ENCODE data around the gene DNAAF1.

Gene DNAAF1

GRCh38 chr16:84144209-84144858, 774 bp upstream of the DNAAF1 start:
- FAIRE-seq = no peak
- DNase-seq (ENCODE audit: insufficient read length) = peak; percentile 33
- TF ChIP-seq POLR2AphosphoS5 (IDR thresholded peaks at IDR 0.05; ENCODE audit: low read depth, low read length) (no peak), TAF1 (IDR thresholded peaks at IDR 0.05; ENCODE audit: borderline replicate concordance, low read depth, low read length) (no peak)

DNA sequence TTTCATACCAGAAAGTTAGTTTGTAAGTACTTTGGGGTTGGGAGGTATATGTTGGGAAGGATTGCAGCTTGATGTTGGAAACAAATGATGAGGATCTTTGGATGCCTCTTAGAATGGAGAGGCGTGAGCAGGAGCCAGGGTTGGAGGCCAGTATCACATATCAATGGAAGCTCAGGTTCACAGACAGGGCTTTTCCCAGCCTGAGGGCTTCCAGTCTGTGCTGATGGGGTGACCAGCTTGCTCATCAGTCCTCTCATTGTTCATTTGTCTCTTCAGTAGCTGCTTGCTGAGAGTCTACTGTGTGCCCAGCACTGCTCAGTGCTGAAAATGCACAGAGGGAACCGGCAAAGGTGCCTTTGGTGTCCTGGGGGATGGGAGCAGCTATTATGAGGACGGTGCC, 5.8 kb downstream of the DNAAF1 start:
- FAIRE-seq = no peak
- DNase-seq (ENCODE audit: insufficient read length) = no peak
- no peak for TF ChIP-seq POLR2AphosphoS5 (IDR thresholded peaks at IDR 0.05; ENCODE audit: low read depth, low read length)
- no peak for TF ChIP-seq POLR2A (IDR thresholded peaks at IDR 0.05; ENCODE audit: low read depth, low read length)
- no peak for TF ChIP-seq TAF1 (IDR thresholded peaks at IDR 0.05; ENCODE audit: borderline replicate concordance, low read depth, low read length)

DNA sequence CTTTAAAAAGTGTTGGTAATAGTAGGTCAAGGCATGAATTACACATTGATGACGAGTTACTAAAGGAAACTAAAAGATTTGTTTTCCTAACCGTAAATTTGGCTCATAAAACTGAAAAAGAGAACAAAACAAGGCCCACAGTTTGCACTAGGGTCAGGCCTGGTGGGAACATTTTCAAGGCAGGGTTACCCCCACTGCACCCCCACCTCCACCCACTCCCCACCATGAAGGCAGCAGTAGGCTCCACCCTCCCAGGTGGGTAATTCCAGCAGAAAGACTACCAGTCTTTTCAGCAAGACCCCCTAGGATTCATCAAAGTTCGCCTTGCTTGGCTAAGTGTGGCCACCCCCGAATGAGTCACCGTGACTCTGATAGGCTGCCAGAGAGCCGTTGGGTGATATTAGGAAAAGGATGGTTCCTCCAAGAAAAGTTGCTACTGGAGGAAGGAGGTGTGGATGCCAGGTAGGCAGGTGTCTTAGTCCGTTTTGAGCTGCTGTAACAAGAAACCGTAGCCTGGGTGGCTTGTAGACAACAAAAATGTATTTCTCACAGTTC, 8.6 kb downstream of the DNAAF1 start:
- DNase-seq (ENCODE audit: insufficient read length) (no peak), FAIRE-seq (no peak)
- no peak for TF ChIP-seq POLR2A (IDR thresholded peaks at IDR 0.05; ENCODE audit: low read depth, low read length)
- TF ChIP-seq TAF1 (IDR thresholded peaks at IDR 0.05; ENCODE audit: borderline replicate concordance, low read depth, low read length) = no peak
- TF ChIP-seq POLR2AphosphoS5 (IDR thresholded peaks at IDR 0.05; ENCODE audit: low read depth, low read length) = no peak

GRCh38 chr16:84155226-84155625, 10.1 kb downstream of the DNAAF1 start:
- DNase-seq (ENCODE audit: insufficient read length) = no peak
- no peak for TF ChIP-seq POLR2A (IDR thresholded peaks at IDR 0.05; ENCODE audit: low read depth, low read length)
- TF ChIP-seq TAF1 (IDR thresholded peaks at IDR 0.05; ENCODE audit: borderline replicate concordance, low read depth, low read length) = no peak
- TF ChIP-seq POLR2AphosphoS5 (IDR thresholded peaks at IDR 0.05; ENCODE audit: low read depth, low read length) = no peak
- FAIRE-seq = no peak

DNA sequence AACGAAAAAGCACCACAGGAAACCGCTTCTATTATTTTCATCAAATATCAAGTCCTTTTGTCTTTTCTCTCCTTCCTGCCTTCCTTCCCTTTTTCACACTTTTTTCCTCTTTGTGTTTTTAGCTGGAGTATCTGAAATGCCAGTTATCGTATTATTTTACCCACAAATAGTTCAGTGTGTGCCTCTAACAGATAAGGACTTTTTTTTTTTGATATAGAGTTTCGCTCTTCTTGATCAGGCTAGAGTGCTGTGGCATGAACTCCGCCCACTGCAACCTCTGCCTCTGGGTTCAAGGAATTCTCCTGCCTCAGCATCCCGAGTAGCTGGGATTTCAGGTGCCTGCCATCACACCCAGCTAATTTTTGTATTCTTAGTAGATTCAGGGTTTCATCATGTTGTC, 10.7 kb downstream of the DNAAF1 start:
- FAIRE-seq = no peak
- DNase-seq (ENCODE audit: insufficient read length) = no peak
- TF ChIP-seq TAF1 (IDR thresholded peaks at IDR 0.05; ENCODE audit: borderline replicate concordance, low read depth, low read length) = no peak
- no peak for TF ChIP-seq POLR2AphosphoS5 (IDR thresholded peaks at IDR 0.05; ENCODE audit: low read depth, low read length)
- no peak for TF ChIP-seq POLR2A (IDR thresholded peaks at IDR 0.05; ENCODE audit: low read depth, low read length)

DNA sequence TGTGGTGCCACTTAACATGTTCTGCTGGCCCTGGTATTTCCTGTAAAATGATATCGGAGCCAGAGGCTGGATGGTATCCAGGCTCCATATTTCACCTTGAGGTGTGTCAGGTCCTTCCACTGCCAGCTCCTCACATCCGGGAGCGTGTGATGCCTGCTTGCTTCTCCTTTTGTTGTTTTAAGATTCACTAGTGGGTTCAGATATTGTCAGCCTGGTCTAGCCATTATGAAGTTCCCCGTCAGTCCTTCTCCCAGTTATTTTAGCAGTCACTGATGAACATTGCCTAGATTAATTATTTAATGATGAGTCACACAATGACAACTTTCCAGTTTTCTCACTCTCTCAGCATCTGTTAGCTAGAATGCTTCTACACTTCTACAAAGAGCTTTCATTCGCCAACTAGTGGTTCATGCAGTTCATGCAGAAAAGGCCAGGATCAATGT, 11.3 kb downstream of the DNAAF1 start:
- DNase-seq (ENCODE audit: insufficient read length) = no peak

DNA sequence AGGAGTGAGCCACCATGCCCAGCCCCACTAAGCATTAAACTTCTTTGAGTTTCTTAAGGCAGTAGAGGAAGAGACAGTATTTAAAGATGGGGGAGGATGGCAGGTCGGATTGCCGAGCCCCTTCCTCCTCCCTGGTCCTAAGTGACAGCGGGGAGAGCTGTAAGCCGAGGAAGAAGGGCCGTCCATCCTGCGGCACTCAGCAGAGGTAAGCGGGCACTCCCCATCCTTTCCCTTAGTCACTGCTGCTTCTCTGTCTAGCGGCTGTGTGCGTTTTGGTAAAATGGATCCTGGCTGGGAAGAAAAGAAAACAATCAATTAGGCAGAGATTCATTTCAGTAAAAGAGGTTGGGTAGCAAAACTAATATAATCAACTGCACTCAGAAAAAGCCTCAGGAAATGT, 13.9 kb downstream of the DNAAF1 start:
- TF ChIP-seq POLR2A (IDR thresholded peaks at IDR 0.05; ENCODE audit: low read depth, low read length) (no peak), POLR2AphosphoS5 (IDR thresholded peaks at IDR 0.05; ENCODE audit: low read depth, low read length) (no peak)
- FAIRE-seq (no peak), DNase-seq (ENCODE audit: insufficient read length) (no peak)

More for the DNA sequence above, 11.3 kb downstream of the DNAAF1 start:
- TF ChIP-seq TAF1 (IDR thresholded peaks at IDR 0.05; ENCODE audit: borderline replicate concordance, low read depth, low read length) = no peak
- TF ChIP-seq POLR2A (IDR thresholded peaks at IDR 0.05; ENCODE audit: low read depth, low read length) = no peak
- TF ChIP-seq POLR2AphosphoS5 (IDR thresholded peaks at IDR 0.05; ENCODE audit: low read depth, low read length) = no peak
- FAIRE-seq = no peak

- no peak for FAIRE-seq
- no peak for TF ChIP-seq TAF1 (IDR thresholded peaks at IDR 0.05; ENCODE audit: borderline replicate concordance, low read depth, low read length)
- no peak for TF ChIP-seq POLR2AphosphoS5 (IDR thresholded peaks at IDR 0.05; ENCODE audit: low read depth, low read length)
- no peak for TF ChIP-seq POLR2A (IDR thresholded peaks at IDR 0.05; ENCODE audit: low read depth, low read length)
- no peak for DNase-seq (ENCODE audit: insufficient read length)
Observed at GRCh38 chr16:84159800-84160199, 14.7 kb downstream of the DNAAF1 start.

- no peak for FAIRE-seq
- no peak for DNase-seq (ENCODE audit: insufficient read length)
- no peak for TF ChIP-seq POLR2AphosphoS5 (IDR thresholded peaks at IDR 0.05; ENCODE audit: low read depth, low read length)
- TF ChIP-seq TAF1 (IDR thresholded peaks at IDR 0.05; ENCODE audit: borderline replicate concordance, low read depth, low read length) = no peak
- no peak for TF ChIP-seq POLR2A (IDR thresholded peaks at IDR 0.05; ENCODE audit: low read depth, low read length)
Observed at GRCh38 chr16:84161037-84161436, 15.9 kb downstream of the DNAAF1 start.

DNA sequence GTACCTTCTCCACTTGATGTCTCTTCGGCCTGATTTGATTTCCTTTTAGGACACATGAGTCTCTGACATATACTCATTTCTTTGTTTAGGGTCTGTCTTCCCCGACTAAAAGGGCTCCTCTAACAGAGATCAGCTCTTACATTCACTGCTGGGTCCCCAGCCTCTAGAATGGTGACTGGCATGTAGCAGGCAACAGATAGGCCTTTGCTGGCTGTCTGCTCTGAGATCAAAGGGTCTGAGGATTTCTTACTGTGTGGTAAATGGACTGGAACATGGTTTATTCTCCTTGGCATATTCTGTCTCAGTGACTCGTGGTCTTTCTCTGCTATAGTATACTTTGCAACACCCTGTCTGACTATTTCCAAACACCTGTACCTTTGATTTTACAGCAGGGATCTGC, 16.7 kb downstream of the DNAAF1 start:
- DNase-seq (ENCODE audit: insufficient read length) = no peak
- TF ChIP-seq POLR2A (IDR thresholded peaks at IDR 0.05; ENCODE audit: low read depth, low read length) = no peak
- no peak for TF ChIP-seq POLR2AphosphoS5 (IDR thresholded peaks at IDR 0.05; ENCODE audit: low read depth, low read length)
- TF ChIP-seq TAF1 (IDR thresholded peaks at IDR 0.05; ENCODE audit: borderline replicate concordance, low read depth, low read length) = no peak
- no peak for FAIRE-seq

- TF ChIP-seq POLR2AphosphoS5 (IDR thresholded peaks at IDR 0.05; ENCODE audit: low read depth, low read length) = no peak
- TF ChIP-seq POLR2A (IDR thresholded peaks at IDR 0.05; ENCODE audit: low read depth, low read length) = no peak
- TF ChIP-seq TAF1 (IDR thresholded peaks at IDR 0.05; ENCODE audit: borderline replicate concordance, low read depth, low read length) = no peak
- no peak for DNase-seq (ENCODE audit: insufficient read length)
- no peak for FAIRE-seq
Observed at GRCh38 chr16:84165746-84166145, 20.6 kb downstream of the DNAAF1 start.

Measured in GM12892 (cell line).